Fibroblast of mammary gland (primary cell): Measurements from ENCODE around the gene WWOX.

Experiments
- DNase-seq: peaks from one replicate; pipeline ENCODE4 v3.0.0-alpha.2; 2010; ENCODE audit warnings: low read depth
- H3K4me3 ChIP-seq: 2 replicates; pipeline ENCODE4 v1.5.1; 2011; ENCODE audit warnings: low read depth, mild to moderate bottlenecking, low read length, moderate library complexity; ENCODE audit not compliant: control insufficient read depth
- TF ChIP-seq, protein P1 (sequence below): conservative IDR thresholded peaks from 2 replicates; pipeline ENCODE4 v1.5.1; 2011; ENCODE audit warnings: low read depth, low read length, inconsistent platforms; ENCODE audit not compliant: control insufficient read depth, insufficient read depth

Gene WWOX

DNA sequence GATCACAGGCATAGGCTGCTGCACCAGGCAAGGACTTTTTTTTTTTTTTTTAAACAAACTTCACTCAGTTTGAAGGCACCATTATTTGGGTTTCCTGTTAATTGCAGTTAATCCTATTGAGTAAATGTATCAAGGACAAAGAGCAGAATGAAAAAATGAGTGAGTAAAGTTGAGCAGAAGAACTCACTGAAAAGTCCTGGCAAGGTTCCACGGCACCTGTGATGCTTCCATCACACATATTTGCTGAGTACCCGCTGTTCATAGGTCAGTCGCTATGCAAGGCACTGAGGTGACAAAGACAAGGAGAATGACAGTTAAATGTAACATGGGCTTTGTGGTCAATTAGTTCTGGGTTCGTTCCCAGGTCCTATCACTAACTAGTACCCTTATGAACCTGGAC, 831.1 kb downstream of the WWOX start:
- no peak overlapping the region for H3K4me3 ChIP-seq
- TF ChIP-seq, protein P1, sequence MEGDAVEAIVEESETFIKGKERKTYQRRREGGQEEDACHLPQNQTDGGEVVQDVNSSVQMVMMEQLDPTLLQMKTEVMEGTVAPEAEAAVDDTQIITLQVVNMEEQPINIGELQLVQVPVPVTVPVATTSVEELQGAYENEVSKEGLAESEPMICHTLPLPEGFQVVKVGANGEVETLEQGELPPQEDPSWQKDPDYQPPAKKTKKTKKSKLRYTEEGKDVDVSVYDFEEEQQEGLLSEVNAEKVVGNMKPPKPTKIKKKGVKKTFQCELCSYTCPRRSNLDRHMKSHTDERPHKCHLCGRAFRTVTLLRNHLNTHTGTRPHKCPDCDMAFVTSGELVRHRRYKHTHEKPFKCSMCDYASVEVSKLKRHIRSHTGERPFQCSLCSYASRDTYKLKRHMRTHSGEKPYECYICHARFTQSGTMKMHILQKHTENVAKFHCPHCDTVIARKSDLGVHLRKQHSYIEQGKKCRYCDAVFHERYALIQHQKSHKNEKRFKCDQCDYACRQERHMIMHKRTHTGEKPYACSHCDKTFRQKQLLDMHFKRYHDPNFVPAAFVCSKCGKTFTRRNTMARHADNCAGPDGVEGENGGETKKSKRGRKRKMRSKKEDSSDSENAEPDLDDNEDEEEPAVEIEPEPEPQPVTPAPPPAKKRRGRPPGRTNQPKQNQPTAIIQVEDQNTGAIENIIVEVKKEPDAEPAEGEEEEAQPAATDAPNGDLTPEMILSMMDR = no peak
- no peak for DNase-seq

DNA sequence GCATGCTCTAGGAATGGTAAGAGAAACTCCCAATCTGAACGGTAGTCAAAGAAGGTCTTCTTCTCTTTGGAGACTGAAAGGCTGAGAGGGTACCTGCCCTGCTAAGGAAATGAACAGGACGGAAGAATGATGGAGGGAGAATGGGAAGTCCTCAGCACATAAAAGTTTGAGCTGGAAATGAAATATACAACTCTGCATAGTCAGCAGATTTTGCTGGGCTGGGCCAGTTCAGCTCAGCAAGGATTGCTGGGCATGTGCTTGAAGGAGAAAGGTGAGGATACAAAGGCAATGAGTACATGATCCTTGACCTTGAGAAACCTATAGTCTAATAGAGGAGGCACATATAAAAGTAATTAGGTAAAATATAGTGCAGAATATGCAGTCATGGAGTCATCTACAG, 831.8 kb downstream of the WWOX start:
- DNase-seq = no peak
- TF ChIP-seq, protein P1 = no peak
- no peak overlapping the region for H3K4me3 ChIP-seq

DNA sequence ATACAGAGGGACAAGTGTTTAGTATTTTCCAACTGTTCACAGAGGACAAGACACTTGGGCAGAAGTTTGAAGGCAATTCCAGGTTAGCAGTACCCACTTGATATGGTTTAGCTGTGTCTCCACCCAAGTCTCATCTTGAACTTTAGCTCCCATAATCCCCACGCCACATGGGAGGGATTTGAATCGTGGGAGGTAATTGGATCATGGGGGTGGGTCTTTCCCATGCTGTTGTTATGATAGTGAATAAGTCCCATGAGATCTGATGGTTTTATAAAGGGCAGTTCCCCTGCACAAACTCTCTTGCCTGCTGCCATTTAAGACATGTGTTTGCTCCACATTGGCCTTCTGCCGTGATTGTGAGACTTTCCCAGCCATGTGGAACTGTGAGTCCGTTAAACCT, 832.2 kb downstream of the WWOX start:
- DNase-seq = no peak
- TF ChIP-seq, protein P1 = no peak
- no peak overlapping the region for H3K4me3 ChIP-seq

DNA sequence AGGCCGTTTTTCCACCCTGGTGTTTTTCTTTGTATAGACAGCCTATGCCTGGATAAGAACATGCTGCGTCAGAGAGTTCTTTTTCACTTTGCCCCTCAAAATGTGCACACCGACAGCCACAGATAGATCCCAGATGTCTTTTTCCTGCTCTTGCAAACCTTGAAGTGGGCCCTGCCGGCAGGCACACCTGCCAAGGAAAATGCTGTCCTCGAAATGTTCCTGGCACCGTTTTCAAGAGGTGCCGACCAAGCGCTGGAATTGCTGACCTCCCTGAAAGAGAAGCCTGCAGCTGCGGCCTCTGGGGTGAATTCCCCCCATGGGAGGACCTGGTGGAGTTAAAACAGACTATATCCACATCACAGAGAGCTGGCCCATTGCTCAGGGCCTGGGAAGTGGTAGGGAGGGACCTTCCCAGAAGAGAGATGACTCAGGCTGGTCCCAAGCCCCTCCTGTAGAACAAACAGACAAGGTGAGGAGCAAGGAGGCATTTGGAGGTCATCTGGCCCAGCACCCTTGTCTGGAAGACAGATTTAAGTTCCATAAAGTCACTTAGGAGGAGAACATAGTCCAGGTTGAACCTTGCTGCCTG, 833.0 kb downstream of the WWOX start:
- TF ChIP-seq, protein P1 = no peak
- no peak for DNase-seq
- H3K4me3 ChIP-seq = no peak overlapping the region

DNA sequence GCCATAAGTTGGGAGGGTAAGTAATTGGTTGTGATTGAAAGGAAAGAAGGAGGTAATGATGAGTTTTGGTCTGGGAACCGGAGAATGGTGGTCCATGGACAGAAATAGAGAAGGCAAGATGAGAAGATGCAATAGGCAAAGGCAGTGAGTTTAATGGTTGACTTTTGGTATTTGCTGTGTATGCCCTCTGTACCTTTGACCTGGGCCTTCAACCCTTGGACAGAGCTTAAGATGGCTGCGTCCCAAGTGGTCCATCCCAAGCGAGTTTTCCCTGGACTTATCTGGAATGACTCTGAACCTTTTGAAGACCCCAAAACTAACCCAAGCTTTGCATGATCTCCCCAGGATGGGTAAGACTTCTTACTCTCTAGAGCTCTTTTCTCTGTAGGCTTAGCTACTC, 836.6 kb downstream of the WWOX start:
- no peak overlapping the region for H3K4me3 ChIP-seq
- TF ChIP-seq, protein P1 = no peak
- DNase-seq = no peak

DNA sequence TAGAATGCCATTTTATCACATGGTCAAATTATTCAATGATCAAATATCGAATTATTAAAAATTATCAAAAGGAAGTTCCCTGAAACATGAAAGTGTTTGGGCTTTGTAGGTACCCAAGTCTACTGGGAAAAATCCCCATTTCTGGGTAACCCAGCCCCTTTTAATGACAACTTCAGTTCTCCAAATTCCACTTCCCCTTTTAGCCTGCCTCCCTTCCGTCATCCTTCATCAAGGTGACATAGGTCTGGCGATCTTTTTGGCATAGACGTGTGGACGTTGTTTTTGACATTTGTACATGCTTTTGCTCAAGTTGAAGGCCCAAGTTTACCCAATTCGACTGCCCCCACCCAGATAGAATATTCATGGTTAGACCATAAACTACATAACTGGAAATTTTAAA, 840.1 kb downstream of the WWOX start:
- H3K4me3 ChIP-seq = no peak overlapping the region
- TF ChIP-seq, protein P1 = no peak
- DNase-seq = no peak
